WERI-Rb-1 (cell line): ENCODE data around the gene SPAM1.

Experiments used
- DNase-seq: peaks from one replicate; pipeline ENCODE4 v3.0.0-alpha.2; 2020
- H3K27ac ChIP-seq: fragments of 250-450 bp; sonication (Bioruptor Pico); 2 replicates; pipeline ENCODE4 v1.5.1; 2020; ENCODE audit warnings: mild to moderate bottlenecking, moderate library complexity
- H3K27me3 ChIP-seq: fragments of 250-450 bp; sonication (Bioruptor Pico); 2 replicates; pipeline ENCODE4 v1.5.1; 2021; ENCODE audit warnings: mild to moderate bottlenecking, low read depth, moderate library complexity; ENCODE audit not compliant: insufficient read depth, severe bottlenecking
- H3K36me3 ChIP-seq: fragments of 250-450 bp; sonication (Bioruptor Pico); 2 replicates; pipeline ENCODE4 v1.5.1; 2020; ENCODE audit warnings: mild to moderate bottlenecking, moderate library complexity
- H3K4me3 ChIP-seq: 2 replicates; pipeline ENCODE4 v1.5.1; 2011; ENCODE audit warnings: low read depth, mild to moderate bottlenecking, control low read depth, low read length
- H3K9me3 ChIP-seq: fragments of 250-450 bp; sonication (Bioruptor Pico); 2 replicates; pipeline ENCODE4 v1.5.1; 2021; ENCODE audit warnings: mild to moderate bottlenecking, moderate library complexity; ENCODE audit not compliant: severe bottlenecking
- TF ChIP-seq, protein P1 (sequence below): IDR thresholded peaks from 2 replicates; pipeline ENCODE4 v1.5.1; 2011; ENCODE audit warnings: low read depth, mild to moderate bottlenecking, control low read depth, inconsistent platforms, low read length

SPAM1 gene

DNA sequence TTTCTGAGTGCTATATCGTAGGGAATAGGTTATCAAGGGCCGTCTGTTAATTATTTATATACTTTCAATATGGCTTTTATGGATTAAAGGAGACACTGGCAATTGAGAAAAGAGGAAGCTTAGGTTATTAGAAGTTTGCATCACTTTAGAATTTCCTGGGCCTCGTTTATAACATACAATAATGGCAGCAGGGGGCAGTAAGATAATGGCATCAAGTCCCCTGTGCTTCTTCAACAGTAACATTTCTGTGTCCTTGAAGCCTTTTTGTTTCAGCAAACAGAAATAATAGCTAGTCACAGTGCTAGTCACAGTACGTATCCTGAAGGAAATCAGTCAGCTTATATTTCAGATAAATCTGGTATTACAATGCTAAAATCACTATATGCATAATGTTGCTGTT is 41.9 kb downstream of the SPAM1 start:
- H3K36me3 ChIP-seq = no peaks in the 10 kb centered on the region
- no peak overlapping the region for H3K4me3 ChIP-seq
- DNase-seq = peak; percentile 27
- TF ChIP-seq, protein P1, sequence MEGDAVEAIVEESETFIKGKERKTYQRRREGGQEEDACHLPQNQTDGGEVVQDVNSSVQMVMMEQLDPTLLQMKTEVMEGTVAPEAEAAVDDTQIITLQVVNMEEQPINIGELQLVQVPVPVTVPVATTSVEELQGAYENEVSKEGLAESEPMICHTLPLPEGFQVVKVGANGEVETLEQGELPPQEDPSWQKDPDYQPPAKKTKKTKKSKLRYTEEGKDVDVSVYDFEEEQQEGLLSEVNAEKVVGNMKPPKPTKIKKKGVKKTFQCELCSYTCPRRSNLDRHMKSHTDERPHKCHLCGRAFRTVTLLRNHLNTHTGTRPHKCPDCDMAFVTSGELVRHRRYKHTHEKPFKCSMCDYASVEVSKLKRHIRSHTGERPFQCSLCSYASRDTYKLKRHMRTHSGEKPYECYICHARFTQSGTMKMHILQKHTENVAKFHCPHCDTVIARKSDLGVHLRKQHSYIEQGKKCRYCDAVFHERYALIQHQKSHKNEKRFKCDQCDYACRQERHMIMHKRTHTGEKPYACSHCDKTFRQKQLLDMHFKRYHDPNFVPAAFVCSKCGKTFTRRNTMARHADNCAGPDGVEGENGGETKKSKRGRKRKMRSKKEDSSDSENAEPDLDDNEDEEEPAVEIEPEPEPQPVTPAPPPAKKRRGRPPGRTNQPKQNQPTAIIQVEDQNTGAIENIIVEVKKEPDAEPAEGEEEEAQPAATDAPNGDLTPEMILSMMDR = peak; percentile 53; the same call in 1 of the 2 replicates
- H3K9me3 ChIP-seq = no peaks in the 10 kb centered on the region
- H3K27ac ChIP-seq = no peak overlapping the region
- no peaks in the 10 kb centered on the region for H3K27me3 ChIP-seq

DNA sequence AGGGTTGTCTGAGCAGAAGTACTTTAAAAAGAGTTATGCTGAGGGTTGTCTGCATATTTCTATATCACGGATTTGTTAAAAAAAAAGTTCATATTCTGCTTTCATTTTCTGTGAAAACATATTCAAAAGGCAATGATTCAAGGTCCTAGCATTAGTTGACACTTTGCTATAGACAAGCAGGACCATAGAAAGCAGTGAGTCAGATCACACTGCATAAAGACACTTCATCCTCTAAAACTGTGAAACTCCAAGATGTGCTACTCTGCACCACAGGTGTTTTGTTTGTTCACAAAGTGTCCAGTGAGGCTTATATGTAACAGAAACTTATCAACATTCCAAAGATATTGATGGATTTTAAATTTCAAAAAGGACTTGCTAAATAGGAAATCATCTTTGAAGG is 47.0 kb downstream of the SPAM1 start:
- Histone ChIP-seq H3K4me3 (no peak overlapping the region), H3K27me3 (no peaks in the 10 kb centered on the region), H3K36me3 (no peaks in the 10 kb centered on the region), H3K9me3 (no peaks in the 10 kb centered on the region), H3K27ac (no peak overlapping the region)
- TF ChIP-seq, protein P1 = no peak
- DNase-seq = no peak

DNA sequence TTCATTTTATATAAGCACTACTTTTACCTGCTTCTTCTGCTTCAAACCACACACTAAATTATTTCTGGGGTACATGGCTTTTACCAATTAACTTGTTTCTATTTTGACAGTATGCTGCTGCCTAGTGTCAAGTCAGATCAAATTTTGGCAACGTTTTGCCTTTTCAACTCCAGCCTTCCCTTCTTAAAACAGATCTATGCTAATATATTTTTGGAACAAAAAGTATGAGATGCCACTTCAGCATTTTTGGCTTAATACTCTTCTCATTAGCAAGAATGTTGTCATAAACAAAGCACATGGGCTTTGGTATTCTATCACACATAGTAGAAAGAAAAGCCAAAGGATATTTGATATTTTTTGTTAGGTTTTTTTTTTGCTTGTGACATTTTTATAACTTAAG is 47.8 kb downstream of the SPAM1 start:
- H3K27ac ChIP-seq = no peak overlapping the region
- H3K9me3 ChIP-seq = no peaks in the 10 kb centered on the region
- no peaks in the 10 kb centered on the region for H3K27me3 ChIP-seq
- H3K36me3 ChIP-seq = no peaks in the 10 kb centered on the region
- DNase-seq = no peak
- no peak overlapping the region for H3K4me3 ChIP-seq
- TF ChIP-seq, protein P1 = no peak

GRCh38 chr7:123974326-123974908 is 49.4 kb downstream of the SPAM1 start:
- TF ChIP-seq, protein P1 = no peak
- no peak overlapping the region for H3K4me3 ChIP-seq
- H3K36me3 ChIP-seq = no peaks in the 10 kb centered on the region
- H3K9me3 ChIP-seq = no peaks in the 10 kb centered on the region
- H3K27me3 ChIP-seq = no peaks in the 10 kb centered on the region
- no peak for DNase-seq
- H3K27ac ChIP-seq = no peak overlapping the region

- H3K27me3 ChIP-seq = no peaks in the 10 kb centered on the region
- TF ChIP-seq, protein P1 = no peak
- H3K9me3 ChIP-seq = no peaks in the 10 kb centered on the region
Measured at GRCh38 chr7:123975084-123975483, 50.0 kb downstream of the SPAM1 start.

DNA sequence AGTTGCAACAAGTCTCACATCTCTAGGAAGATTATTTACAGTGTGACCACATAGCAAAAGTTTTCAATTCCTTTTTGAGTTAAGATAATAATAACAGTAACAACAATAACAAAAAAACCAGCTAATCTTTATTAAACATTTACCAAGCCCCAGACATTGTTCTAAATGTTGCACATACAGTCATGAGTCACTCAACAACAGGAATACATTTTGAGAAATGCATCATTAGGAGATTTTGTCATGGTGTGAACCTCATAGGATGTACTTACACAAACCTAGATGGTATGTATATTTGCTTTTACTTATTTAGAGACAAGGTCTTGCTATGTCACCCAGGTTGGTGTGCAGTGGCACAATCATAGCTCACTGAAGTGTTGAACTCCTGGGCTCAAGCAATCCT is 52.0 kb downstream of the SPAM1 start:
- H3K36me3 ChIP-seq = no peaks in the 10 kb centered on the region
- no peak overlapping the region for H3K27ac ChIP-seq
- no peak for DNase-seq
- H3K4me3 ChIP-seq = no peak overlapping the region
- TF ChIP-seq, protein P1 = no peak
- H3K9me3 ChIP-seq = no peaks in the 10 kb centered on the region
- H3K27me3 ChIP-seq = no peaks in the 10 kb centered on the region

More at GRCh38 chr7:123975084-123975483, 50.0 kb downstream of the SPAM1 start:
- Histone ChIP-seq H3K4me3 (no peak overlapping the region), H3K27ac (no peak overlapping the region), H3K36me3 (no peaks in the 10 kb centered on the region)
- no peak for DNase-seq
